ENCODE data around the gene RAPGEF5. TPM values are rescaled to one million over a fixed set of nuclear protein-coding genes. Genes with fewer than 3 reads are reported as not detected.

The RAPGEF5 gene
- total and polyA plus RNA-seq, 2 experiments from 2014 or later, result 0.21 TPM; not detected in 1

- DNase-seq (ENCODE audit: low read depth in 1 of 2, low spot score in 1 of 2), result no peak
- Histone ChIP-seq H3K36me3 (no peaks in the 10 kb centered on the region), H3K4me1 (ENCODE audit: low read depth) (no peaks in the 10 kb centered on the region), H3K27ac (no peak overlapping the region), H3K4me3 (no peak overlapping the region), H3K27me3 (no peaks in the 10 kb centered on the region), H3K9me3 (ENCODE audit: low read depth) (no peaks in the 10 kb centered on the region)
- TF ChIP-seq, protein P1, sequence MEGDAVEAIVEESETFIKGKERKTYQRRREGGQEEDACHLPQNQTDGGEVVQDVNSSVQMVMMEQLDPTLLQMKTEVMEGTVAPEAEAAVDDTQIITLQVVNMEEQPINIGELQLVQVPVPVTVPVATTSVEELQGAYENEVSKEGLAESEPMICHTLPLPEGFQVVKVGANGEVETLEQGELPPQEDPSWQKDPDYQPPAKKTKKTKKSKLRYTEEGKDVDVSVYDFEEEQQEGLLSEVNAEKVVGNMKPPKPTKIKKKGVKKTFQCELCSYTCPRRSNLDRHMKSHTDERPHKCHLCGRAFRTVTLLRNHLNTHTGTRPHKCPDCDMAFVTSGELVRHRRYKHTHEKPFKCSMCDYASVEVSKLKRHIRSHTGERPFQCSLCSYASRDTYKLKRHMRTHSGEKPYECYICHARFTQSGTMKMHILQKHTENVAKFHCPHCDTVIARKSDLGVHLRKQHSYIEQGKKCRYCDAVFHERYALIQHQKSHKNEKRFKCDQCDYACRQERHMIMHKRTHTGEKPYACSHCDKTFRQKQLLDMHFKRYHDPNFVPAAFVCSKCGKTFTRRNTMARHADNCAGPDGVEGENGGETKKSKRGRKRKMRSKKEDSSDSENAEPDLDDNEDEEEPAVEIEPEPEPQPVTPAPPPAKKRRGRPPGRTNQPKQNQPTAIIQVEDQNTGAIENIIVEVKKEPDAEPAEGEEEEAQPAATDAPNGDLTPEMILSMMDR (IDR thresholded peaks at IDR 0.05; ENCODE audit: low read depth, low read length), result no peak
Measured at GRCh38 chr7:22200238-22200637, 156.7 kb downstream of the RAPGEF5 start.

GRCh38 chr7:22197376-22197775 lies 159.6 kb downstream of the RAPGEF5 start:
- Histone ChIP-seq H3K36me3 (no peaks in the 10 kb centered on the region), H3K27me3 (no peaks in the 10 kb centered on the region), H3K9me3 (ENCODE audit: low read depth) (no peaks in the 10 kb centered on the region), H3K4me1 (ENCODE audit: low read depth) (peaks cover 9% of the 10 kb centered on the region), H3K4me3 (no peak overlapping the region), H3K27ac (no peak overlapping the region)
- DNase-seq (ENCODE audit: low read depth in 1 of 2, low spot score in 1 of 2), result no peak
- TF ChIP-seq, protein P1 (IDR thresholded peaks at IDR 0.05; ENCODE audit: low read depth, low read length), result no peak

DNA sequence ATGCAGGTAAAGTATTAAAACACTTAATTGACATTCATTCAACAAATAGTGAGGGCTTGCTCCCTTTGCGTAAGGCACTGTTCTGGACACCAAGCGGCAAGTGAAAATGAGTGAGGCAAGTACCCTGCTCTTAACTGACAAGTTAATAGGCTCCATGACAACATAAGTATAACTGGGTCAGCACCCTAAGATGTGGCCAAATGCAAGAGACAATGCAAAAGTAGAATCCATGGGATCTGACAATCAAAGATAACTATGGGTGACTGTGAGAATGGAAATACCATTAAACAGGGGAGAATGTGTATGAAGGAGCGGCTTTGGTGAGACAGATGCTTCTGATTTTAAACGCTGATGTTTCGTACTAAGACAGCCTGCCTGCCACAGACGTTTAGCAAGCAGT lies 160.5 kb downstream of the RAPGEF5 start:
- Histone ChIP-seq H3K4me1 (ENCODE audit: low read depth) (peaks cover 9% of the 10 kb centered on the region), H3K27me3 (no peaks in the 10 kb centered on the region), H3K36me3 (no peaks in the 10 kb centered on the region), H3K4me3 (no peak overlapping the region), H3K9me3 (ENCODE audit: low read depth) (no peaks in the 10 kb centered on the region), H3K27ac (no peak overlapping the region)
- TF ChIP-seq, protein P1 (IDR thresholded peaks at IDR 0.05; ENCODE audit: low read depth, low read length), result no peak
- DNase-seq (ENCODE audit: low read depth in 1 of 2, low spot score in 1 of 2), result no peak

GRCh38 chr7:22195397-22196172 lies 161.4 kb downstream of the RAPGEF5 start:
- no peak overlapping the region for H3K27ac ChIP-seq
- H3K27me3 ChIP-seq, result no peaks in the 10 kb centered on the region
- no peaks in the 10 kb centered on the region for H3K9me3 ChIP-seq (ENCODE audit: low read depth)
- no peak for DNase-seq (ENCODE audit: low read depth in 1 of 2, low spot score in 1 of 2)
- peaks cover 9% of the 10 kb centered on the region for H3K4me1 ChIP-seq (ENCODE audit: low read depth)
- TF ChIP-seq, protein P1 (IDR thresholded peaks at IDR 0.05; ENCODE audit: low read depth, low read length), result no peak
- H3K4me3 ChIP-seq, result no peak overlapping the region
- H3K36me3 ChIP-seq, result no peaks in the 10 kb centered on the region

- no peak overlapping the region for H3K4me3 ChIP-seq
- H3K4me1 ChIP-seq (ENCODE audit: low read depth), result peaks cover 9% of the 10 kb centered on the region
- DNase-seq (ENCODE audit: low read depth in 1 of 2, low spot score in 1 of 2), result no peak
- TF ChIP-seq, protein P1 (IDR thresholded peaks at IDR 0.05; ENCODE audit: low read depth, low read length), result no peak
- H3K27ac ChIP-seq, result no peak overlapping the region
- no peaks in the 10 kb centered on the region for H3K36me3 ChIP-seq
- H3K27me3 ChIP-seq, result no peaks in the 10 kb centered on the region
- no peaks in the 10 kb centered on the region for H3K9me3 ChIP-seq (ENCODE audit: low read depth)
Measured at GRCh38 chr7:22194658-22195273, 162.2 kb downstream of the RAPGEF5 start.

All from cardiac muscle cell (in vitro differentiated cells and primary cell).